ENCODE data around the gene FAM124A. TPM values are rescaled to one million over a fixed set of nuclear protein-coding genes. Genes with fewer than 3 reads are reported as not detected.

FAM124A gene
- polyA plus RNA-seq, 4 donors, result 2.5 to 4.7 (median 4.6) TPM

DNA sequence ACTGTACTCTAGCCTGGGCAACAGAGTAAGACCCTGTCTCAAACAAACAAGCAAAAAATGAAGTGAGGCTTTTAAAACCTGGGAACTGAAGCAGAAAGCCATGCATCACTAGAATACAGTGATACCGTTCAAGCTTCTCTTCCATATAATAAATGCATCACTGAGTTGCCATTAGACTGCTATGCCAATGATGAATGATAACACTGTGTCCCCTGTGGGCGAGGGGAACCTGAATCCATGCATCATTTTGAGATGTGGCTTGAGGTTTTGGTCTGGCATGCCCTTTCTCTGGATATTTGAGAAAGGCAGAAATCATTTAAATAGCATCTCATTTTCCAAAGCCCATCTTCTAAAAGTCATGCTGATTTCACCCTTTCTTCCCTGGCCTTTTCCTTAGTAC, 1.5 kb upstream of the FAM124A start:
- no peak for DNase-seq (ENCODE audit: low read depth in 4 of 4, low spot score in 3 of 4)

DNA sequence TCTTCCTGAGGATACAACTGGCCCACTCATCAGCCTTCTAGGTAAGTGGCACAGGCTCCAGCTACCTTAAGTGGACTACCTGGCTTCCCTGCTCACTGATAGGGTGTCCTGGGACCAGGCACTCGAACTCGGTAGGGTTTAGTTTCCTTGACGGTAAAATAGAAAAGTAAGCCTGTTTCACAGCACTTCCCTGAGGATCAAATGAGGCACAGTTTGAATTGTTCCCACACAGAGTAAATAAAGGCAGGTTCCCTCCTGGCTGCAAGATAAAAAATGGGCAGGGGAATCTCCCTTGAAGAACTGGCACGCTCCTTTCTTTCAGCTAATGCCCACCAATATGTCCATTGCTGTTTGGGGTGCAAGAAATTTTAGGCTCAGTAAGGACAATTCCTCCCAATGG, 1.1 kb upstream of the FAM124A start:
- no peak for DNase-seq (ENCODE audit: low read depth in 4 of 4, low spot score in 3 of 4)

- DNase-seq (ENCODE audit: low read depth in 4 of 4, low spot score in 3 of 4), result no peak
Observed at GRCh38 chr13:51221674-51222036, 543 bp upstream of the FAM124A start.

DNA sequence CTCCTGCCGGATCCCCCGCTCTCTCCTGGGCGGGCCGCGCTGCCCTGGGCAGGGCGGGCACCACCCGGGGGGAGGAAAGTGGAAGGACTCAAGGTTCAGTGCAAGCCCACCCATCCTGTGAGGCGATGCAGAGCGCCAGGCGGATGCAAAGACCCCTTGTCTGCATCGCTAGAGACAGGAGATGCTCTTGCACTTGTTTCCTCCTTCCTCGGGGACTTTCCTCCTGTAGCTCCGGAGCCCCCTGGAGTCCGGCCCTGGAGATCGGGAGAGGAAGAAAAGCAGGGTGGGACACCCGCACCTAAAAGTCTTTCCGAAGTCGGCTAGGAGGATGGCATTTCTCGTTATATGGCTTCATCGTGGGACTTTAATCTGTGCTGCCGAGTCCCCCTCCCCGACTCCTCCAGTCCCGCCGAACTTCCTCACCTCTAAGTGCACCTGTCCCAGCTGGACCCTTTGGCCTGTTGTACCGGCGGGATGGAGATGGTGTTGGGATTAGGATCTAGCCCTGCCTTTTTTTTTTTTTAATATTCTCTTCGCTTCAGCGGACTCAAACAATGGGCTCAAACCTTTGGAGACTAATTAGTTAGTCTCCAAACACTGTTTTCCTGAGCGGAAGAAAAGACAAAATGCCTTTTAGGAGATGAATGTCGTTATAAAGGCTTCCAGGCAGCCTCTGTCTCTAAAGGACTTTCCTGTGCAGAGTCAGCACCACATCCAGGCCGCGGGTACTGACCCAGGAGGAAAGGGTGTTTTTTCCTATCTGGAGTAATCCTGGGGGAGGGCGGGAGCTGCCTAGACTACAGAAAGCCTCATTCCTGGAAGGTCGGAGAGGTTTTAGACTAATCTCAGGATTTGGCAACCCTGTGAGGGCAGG, 725 bp downstream of the FAM124A start:
- no peak for DNase-seq (ENCODE audit: low read depth in 4 of 4, low spot score in 3 of 4)

- no peak for DNase-seq (ENCODE audit: low read depth in 4 of 4, low spot score in 3 of 4)
Observed at GRCh38 chr13:51223560-51224270, 1.5 kb downstream of the FAM124A start.

GRCh38 chr13:51225029-51225428, 2.8 kb downstream of the FAM124A start:
- no peak for DNase-seq (ENCODE audit: low read depth in 4 of 4, low spot score in 3 of 4)

DNA sequence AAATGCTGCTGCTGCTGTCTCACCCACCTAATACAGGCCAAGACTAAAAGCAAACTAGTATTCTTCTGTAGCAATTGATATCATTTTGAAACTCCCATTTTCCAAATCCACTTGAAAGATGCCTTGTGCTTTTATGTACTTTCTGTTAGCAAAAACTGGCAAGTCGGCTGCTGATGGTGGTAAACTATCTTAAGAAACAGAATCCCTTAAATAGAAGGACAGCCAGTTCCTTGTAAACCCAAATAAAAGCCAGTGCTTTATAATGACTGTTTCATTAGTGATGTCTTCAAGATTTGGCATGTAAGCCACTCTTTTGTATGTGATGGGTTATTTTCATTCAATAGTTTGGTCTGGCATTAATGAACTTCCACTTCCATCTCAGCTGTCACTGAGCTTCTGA, 5.2 kb downstream of the FAM124A start:
- no peak for DNase-seq (ENCODE audit: low read depth in 4 of 4, low spot score in 3 of 4)

- no peak for DNase-seq (ENCODE audit: low read depth in 4 of 4, low spot score in 3 of 4)
Observed at GRCh38 chr13:51229101-51229719, 7.0 kb downstream of the FAM124A start.

DNA sequence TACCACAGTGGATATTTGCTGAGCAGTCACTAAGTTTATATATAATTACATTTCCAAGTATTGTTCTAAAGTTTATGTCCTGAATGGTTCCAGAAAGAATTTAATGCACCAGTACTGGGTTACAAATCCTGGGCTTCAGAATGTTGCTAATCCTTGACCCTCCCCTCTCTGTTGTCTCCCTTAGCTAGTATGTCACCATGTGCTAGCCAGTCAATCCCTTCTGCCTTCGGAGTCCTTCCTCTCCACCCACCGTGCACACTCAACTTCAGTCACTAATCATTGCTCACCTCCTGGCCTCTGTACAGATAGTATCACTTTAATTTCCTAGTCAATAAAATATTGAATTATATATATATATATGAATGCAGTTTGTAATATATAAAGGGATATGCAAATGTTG, 7.5 kb downstream of the FAM124A start:
- DNase-seq (ENCODE audit: low read depth in 4 of 4, low spot score in 3 of 4), result no peak

DNA sequence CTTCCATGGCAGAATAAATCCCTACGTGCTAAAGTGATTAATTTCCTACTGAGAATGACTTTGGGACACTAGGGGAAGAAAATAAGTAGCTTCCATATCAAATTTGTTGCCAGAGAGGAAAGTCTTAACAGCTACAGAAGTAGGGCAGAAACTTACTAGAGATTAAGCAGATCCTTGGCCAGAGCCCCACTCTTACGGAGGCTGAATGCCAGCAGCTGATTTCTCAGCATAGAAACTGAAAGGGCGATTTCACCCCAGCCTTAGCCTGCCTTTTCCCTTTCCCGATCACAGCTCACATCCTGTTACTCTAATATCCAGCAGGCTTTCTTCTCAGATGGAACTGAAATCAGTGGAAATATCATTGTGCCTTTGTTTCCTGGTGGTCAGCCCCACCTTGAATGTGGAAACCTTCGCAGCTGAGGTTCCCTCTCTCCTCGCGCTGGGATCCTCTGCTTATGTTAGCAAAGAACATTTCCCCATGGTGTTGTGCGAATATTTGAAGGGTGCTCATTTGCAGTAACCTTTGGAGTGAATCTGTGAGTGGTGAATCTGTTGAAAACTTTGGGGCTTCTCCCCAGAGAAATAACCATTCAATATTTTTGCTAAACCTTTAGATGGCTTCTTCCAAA, 8.4 kb downstream of the FAM124A start:
- no peak for DNase-seq (ENCODE audit: low read depth in 4 of 4, low spot score in 3 of 4)

- no peak for DNase-seq (ENCODE audit: low read depth in 4 of 4, low spot score in 3 of 4)
Observed at GRCh38 chr13:51231456-51231855, 9.3 kb downstream of the FAM124A start.

- DNase-seq (ENCODE audit: low read depth in 4 of 4, low spot score in 3 of 4), result no peak
Observed at GRCh38 chr13:51232328-51232727, 10.1 kb downstream of the FAM124A start.

DNA sequence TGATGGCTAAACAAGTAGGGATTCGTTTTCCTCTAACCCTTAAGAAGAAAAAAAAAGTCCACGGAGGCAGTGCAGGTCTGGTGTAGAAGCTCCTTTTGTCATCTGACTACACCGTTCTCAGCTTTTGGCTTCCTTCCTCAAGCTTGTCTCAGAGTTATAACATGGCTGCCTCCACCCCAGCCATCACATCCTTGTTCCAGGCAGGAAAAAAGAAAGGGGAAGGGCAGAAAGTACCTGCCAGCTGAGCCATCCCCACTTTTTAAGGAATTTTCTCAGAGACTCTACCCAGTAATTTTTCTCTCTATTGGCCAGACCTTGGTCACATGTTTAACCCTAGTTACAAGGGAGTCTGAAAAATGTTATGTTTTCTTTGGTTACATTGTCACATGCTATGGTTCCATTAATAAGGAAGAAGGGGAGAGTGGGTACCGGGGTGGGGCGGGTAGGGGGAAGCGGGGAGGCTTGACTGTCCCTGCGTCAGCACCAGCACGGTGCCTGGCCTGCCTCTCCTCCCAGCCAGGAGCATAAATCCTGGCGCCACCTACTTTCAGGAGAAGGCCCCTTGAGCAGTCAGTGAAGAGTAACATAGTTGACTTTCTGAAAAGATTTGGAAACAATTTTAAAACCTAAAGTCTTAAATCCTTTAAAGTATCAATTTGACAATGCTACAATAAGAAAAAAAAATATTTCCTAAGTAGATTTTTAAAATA, 11.1 kb downstream of the FAM124A start:
- no peak for DNase-seq (ENCODE audit: low read depth in 4 of 4, low spot score in 3 of 4)

GRCh38 chr13:51234676-51235075, 12.5 kb downstream of the FAM124A start:
- no peak for DNase-seq (ENCODE audit: low read depth in 4 of 4, low spot score in 3 of 4)

DNA sequence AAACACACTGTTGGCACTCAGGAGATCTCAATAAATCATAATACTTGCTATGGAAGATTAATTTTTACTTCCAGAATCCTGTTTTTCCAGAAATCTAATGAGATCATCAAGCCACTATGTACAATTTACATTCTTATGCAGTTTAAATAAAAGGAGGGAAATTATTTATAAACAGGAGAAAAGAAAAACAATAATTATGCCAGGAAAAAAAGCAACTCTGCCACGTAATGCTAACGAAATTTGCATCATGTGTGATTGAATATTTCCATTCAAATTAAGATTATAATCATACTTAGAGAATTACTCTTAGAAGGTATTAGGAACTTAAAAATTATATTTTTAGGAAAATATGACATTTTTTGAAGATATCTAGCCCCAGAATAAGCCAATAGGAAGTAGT, 13.0 kb downstream of the FAM124A start:
- DNase-seq (ENCODE audit: low read depth in 4 of 4, low spot score in 3 of 4), result no peak

- DNase-seq (ENCODE audit: low read depth in 4 of 4, low spot score in 3 of 4), result no peak
Observed at GRCh38 chr13:51235756-51236490, 13.7 kb downstream of the FAM124A start.

DNA sequence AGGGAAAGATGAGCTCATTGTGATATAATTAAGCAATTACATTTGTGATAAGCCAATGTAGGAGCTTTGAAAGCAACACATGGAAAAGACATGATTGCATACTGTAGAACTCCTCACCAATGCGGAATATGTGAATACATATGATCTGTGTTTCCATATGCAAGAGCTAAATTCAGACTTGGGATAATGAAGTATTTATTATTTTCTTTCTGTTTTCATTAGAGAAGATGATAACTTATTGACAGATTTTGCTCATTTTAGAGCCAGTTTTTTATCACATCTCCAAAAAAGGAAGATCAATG, 14.2 kb downstream of the FAM124A start:
- no peak for DNase-seq (ENCODE audit: low read depth in 4 of 4, low spot score in 3 of 4)

DNA sequence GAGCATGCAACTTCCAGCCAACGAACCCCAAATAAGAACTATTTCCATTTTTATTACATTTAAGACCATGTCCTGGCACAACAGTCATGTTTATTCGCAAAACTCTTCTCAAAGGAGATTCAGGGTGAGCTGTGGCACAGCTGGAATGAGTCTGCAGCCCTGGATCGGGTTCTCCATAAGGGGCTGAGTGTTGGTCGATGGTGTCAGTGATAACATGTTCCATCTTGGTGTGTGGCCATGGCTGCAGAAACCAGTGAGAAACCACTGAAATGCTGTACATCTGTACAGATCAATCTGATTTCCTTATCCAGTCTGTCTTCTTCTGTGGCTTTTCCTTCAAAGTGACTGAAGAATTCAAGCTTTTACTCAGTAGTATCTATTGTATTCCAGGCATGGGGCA, 15.2 kb downstream of the FAM124A start:
- DNase-seq (ENCODE audit: low read depth in 4 of 4, low spot score in 3 of 4), result no peak

DNA sequence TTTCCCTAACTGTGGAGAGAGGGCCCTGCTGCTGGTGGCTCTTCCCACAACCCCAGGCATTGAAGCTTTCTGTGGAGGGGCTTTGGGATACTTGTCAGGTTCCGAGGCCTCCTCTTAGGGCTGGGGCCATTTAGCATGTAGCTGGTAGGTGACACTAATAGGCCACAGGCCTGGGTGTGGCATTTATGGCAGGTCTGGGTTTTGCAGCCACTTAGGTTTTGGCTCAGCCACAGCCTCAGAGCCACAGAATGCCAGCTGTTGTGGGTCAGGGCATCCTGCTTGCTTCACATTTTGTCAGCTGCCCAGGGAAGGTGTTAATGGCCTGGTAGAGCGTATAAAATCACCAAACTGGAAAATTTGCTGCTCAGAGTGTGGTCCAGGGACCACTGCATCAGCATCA, 15.7 kb downstream of the FAM124A start:
- no peak for DNase-seq (ENCODE audit: low read depth in 4 of 4, low spot score in 3 of 4)

GRCh38 chr13:51240178-51240577, 18.0 kb downstream of the FAM124A start:
- no peak for DNase-seq (ENCODE audit: low read depth in 4 of 4, low spot score in 3 of 4)
